HFFc6 (cell line): ENCODE measurements around the gene MFAP2. TPM values are rescaled to one million over a fixed set of nuclear protein-coding genes. Genes with fewer than 3 reads are reported as not detected.
A peak's percentile ranks its signal among the peaks of the same experiment; 100 is the strongest.
"Not testable (repeated sequence)": the region's sequence is repeated elsewhere in the genome, so short reads cannot be mapped to it uniquely, and the experiment has no call there.

Experiments
- DNase-seq: peaks from one replicate; pipeline ENCODE4 v3.0.0-alpha.2; 2018
- H3K27ac Mint-ChIP-seq: 2 replicates; pipeline ENCODE4 v1.8.0; 2020; ENCODE audit warnings: mild to moderate bottlenecking, mixed read lengths
- H3K27me3 Mint-ChIP-seq: 2 replicates; pipeline ENCODE4 v1.8.0; 2021; ENCODE audit warnings: mild to moderate bottlenecking, moderate library complexity, mixed read lengths; ENCODE audit not compliant: insufficient read depth
- H3K36me3 Mint-ChIP-seq: 2 replicates; pipeline ENCODE4 v1.8.0; 2021; ENCODE audit warnings: low read depth, mixed read lengths
- H3K4me1 Mint-ChIP-seq: 2 replicates; pipeline ENCODE4 v1.8.0; 2020; ENCODE audit warnings: low read depth, mixed read lengths
- H3K4me3 Mint-ChIP-seq: 2 replicates; pipeline ENCODE4 v1.8.0; 2020; ENCODE audit warnings: mild to moderate bottlenecking, moderate library complexity, mixed read lengths
- H3K9me3 Mint-ChIP-seq: 2 replicates; pipeline ENCODE4 v1.8.0; 2020; ENCODE audit warnings: mild to moderate bottlenecking, mixed read lengths
- total RNA-seq, 6 experiments: library from RNA; stranded (reverse); fragmentation: NEBNext Ultra II Directional; extraction: Animal tissue kit (Norgen Biotek cat#: 25700); gene quantifications; 2 replicates in 1 of 6; 3 replicates in 5 of 6; pipeline ENCODE4 v1.2.3, GENCODE V29; 2021
- TF ChIP-seq, protein P1 (sequence below): fragments of 200-600 bp; sonication (generic); IDR thresholded peaks from 2 replicates; pipeline ENCODE4 v1.5.0; 2021; ENCODE audit warnings: antibody characterized with exemption, mild to moderate bottlenecking

Gene MFAP2
- total RNA-seq, 6 experiments from 2014 or later, result 33.7 to 53.4 (median 47.5) TPM

DNA sequence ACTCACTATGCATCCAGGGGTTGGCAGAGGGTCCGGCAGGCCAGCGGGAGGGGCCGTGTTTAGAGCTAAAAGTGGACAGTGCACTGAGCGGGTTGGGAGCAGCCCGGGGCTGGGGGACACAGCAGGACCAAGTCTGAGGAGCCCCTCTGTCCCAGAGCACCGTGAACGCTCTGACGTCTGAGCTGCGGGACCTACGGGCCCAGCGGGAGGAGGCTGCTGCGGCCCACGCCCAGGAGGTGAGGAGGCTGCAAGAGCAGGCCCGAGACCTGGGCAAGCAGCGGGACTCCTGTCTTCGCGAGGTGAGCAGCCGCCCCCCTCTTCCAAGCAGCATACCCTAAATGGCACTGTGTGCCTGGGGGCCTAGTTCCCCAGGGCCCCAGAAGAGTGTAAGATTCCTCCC lies 25.8 kb downstream of the MFAP2 start:
- TF ChIP-seq, protein P1, sequence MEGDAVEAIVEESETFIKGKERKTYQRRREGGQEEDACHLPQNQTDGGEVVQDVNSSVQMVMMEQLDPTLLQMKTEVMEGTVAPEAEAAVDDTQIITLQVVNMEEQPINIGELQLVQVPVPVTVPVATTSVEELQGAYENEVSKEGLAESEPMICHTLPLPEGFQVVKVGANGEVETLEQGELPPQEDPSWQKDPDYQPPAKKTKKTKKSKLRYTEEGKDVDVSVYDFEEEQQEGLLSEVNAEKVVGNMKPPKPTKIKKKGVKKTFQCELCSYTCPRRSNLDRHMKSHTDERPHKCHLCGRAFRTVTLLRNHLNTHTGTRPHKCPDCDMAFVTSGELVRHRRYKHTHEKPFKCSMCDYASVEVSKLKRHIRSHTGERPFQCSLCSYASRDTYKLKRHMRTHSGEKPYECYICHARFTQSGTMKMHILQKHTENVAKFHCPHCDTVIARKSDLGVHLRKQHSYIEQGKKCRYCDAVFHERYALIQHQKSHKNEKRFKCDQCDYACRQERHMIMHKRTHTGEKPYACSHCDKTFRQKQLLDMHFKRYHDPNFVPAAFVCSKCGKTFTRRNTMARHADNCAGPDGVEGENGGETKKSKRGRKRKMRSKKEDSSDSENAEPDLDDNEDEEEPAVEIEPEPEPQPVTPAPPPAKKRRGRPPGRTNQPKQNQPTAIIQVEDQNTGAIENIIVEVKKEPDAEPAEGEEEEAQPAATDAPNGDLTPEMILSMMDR, result no peak
- Mint-ChIP-seq H3K9me3 (no peaks in the 10 kb centered on the region), H3K4me1 (peaks cover 11% of the 10 kb centered on the region), H3K27ac (no peak overlapping the region), H3K27me3 (peaks cover 2% of the 10 kb centered on the region; the same call in 1 of the 2 replicates), H3K36me3 (no peaks in the 10 kb centered on the region), H3K4me3 (no peak overlapping the region)
- no peak for DNase-seq

DNA sequence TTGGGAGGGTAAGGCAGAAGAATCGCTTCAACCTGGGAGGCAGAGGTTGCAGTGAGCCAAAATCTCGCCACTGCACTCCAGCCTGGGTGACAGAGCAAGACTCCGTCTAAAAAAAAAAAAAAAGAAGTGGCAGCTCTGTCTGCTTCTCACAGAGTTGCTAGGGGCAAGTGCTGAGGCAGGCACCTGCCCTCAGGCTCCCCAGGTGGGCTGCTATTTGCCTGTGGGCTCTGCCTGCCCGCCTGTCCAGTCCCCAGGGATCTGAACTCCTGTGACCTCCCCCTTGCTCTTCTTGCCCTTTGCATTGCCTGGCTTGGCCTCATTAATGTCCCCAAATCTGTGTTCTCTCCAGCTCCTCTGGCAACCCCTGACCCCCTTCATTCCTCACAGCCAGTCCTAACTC lies 28.0 kb downstream of the MFAP2 start:
- not testable (repeated sequence) for H3K27ac Mint-ChIP-seq, H3K9me3 Mint-ChIP-seq, H3K4me3 Mint-ChIP-seq, H3K27me3 Mint-ChIP-seq, H3K36me3 Mint-ChIP-seq, DNase-seq
- peaks cover 18% of the 10 kb centered on the region for H3K4me1 Mint-ChIP-seq

DNA sequence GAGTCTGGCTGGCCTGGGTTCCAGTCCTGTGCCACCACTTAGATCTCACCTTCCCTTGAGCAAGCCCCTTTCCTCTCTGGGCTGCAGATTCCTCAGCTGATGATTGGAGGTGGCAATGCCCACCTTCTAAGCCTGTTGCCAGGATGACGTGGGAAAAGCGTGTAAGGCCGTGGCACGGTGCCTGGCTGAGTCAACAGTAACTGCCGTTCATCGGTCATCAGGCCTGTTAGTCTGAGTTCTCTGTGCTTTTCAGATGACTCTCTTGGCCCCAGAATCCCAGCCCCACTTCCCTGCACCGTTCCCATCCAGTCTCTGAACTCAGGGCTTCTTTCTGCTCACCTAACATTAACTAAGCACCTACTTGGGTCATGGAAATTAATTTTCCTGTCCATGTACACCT lies 31.4 kb downstream of the MFAP2 start:
- H3K27me3 Mint-ChIP-seq, H3K9me3 Mint-ChIP-seq, H3K4me3 Mint-ChIP-seq, H3K36me3 Mint-ChIP-seq: not testable (repeated sequence)
- Mint-ChIP-seq H3K4me1 (peaks cover 18% of the 10 kb centered on the region), H3K27ac (peak overlapping the region; percentile 45; the same call in 1 of the 2 replicates)
- DNase-seq, result peak; percentile 69

DNA sequence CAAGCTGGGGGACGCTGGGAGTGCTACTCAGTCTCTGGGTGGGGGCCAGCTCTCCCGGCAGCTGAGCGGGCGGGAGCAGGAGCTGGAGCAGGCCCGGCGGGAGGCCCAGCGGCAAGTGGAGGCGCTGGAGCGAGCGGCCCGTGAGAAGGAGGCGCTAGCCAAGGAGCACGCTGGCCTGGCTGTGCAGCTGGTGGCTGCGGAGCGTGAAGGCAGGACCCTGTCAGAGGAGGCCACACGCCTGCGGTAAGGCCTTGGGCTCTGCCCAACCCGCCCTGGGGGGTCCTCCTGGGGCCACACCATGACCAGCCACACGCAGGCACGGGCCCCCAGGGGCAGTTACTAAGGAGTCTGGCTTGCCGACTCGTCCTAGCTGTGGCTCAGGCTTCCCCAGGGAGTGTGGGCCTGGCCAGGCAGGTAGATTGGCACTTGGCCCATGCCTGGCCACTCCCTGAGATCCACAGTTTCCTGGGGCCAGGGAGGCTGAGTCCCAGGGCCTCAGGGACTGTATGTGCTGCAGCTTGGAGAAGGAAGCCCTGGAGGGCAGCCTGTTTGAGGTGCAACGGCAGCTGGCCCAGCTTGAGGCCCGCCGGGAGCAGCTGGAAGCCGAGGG lies 32.0 kb downstream of the MFAP2 start:
- not testable (repeated sequence) for H3K4me3 Mint-ChIP-seq, H3K27me3 Mint-ChIP-seq, H3K9me3 Mint-ChIP-seq, H3K27ac Mint-ChIP-seq, H3K36me3 Mint-ChIP-seq, DNase-seq
- H3K4me1 Mint-ChIP-seq, result peaks cover 18% of the 10 kb centered on the region

DNA sequence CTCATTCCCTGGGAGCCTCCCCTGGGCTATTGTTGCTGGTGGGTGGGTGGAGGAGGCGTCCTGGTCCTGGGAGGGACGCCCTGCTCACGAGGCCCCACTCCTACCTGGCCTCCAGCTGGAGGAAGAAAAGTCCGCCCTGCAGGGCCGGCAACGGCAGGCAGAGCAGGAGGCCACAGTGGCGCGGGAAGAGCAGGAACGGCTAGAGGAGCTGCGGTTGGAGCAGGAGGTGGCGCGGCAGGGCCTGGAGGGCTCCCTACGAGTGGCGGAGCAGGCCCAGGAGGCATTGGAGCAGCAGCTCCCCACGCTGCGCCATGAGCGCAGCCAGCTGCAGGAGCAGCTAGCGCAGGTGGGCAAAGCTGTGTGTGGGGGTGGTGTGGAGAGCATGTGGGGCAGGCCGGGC lies 33.8 kb downstream of the MFAP2 start:
- TF ChIP-seq, protein P1, result no peak
- H3K27me3 Mint-ChIP-seq, result no peaks in the 10 kb centered on the region; the same call in 1 of the 2 replicates
- no peak for DNase-seq

DNA sequence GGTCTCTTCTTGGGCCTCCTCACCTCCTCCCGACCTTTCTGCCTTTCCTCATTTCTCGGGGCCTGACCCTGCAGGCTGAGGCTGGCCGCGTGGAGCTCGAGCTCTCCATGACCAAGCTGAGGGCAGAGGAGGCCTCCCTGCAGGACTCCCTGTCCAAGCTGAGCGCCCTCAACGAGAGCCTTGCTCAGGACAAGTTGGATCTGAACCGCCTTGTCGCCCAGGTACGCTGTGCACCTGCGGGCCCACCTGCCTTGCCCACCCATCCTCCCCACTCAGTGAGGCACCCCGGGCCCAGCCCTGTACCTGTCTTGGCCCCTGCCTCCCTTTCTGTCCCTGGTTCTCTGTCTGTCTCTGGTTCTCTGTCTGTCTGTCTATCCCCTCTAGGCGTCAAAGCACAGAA lies 34.2 kb downstream of the MFAP2 start:
- not testable (repeated sequence) for H3K9me3 Mint-ChIP-seq, H3K4me1 Mint-ChIP-seq, DNase-seq, H3K27ac Mint-ChIP-seq, H3K36me3 Mint-ChIP-seq, H3K4me3 Mint-ChIP-seq, H3K27me3 Mint-ChIP-seq

More for the DNA sequence above, 33.8 kb downstream of the MFAP2 start:
- peaks cover 11% of the 10 kb centered on the region for H3K4me1 Mint-ChIP-seq
- no peaks in the 10 kb centered on the region for H3K36me3 Mint-ChIP-seq
- no peak overlapping the region for H3K4me3 Mint-ChIP-seq
- H3K9me3 Mint-ChIP-seq, result no peaks in the 10 kb centered on the region
- H3K27ac Mint-ChIP-seq, result no peak overlapping the region

DNA sequence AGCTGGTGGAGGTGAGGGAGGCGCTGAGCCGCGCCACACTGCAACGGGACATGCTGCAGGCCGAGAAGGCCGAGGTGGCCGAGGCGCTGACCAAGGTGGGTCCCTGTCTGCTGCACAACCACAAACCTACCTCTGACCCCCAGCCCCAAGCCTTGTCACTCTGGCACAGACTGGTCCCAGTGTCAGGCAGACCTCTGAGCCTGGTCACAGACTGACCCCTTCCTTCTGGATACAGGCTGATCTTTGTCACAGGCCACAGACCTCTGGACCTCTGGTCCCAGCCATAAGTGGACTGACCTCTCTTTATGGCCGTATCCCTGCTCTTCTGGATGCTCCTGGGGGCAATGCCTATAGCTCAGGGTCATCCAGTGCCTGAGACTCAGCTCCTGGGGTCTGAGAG lies 34.9 kb downstream of the MFAP2 start:
- not testable (repeated sequence) for H3K9me3 Mint-ChIP-seq, H3K36me3 Mint-ChIP-seq, DNase-seq, H3K4me1 Mint-ChIP-seq, H3K27ac Mint-ChIP-seq, H3K27me3 Mint-ChIP-seq, H3K4me3 Mint-ChIP-seq

DNA sequence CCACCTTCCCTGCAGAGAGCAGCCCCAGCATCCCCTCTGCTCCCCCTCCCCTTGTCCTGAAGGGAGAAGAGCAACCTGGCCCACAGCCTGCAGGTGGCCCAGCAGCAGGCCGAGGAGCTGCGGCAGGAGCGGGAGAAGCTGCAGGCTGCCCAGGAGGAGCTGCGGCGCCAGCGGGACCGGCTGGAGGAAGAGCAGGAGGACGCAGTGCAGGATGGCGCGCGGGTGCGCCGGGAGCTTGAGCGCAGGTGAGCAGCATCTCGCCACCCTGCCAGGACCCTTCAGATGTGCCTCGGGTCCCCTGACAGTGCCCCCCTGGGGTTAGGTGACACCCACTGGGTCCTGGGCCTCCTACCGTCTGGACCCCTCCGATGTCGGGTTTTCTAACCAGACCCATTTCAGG lies 36.4 kb downstream of the MFAP2 start:
- Mint-ChIP-seq H3K9me3 (no peaks in the 10 kb centered on the region), H3K4me3 (no peak overlapping the region)

DNA sequence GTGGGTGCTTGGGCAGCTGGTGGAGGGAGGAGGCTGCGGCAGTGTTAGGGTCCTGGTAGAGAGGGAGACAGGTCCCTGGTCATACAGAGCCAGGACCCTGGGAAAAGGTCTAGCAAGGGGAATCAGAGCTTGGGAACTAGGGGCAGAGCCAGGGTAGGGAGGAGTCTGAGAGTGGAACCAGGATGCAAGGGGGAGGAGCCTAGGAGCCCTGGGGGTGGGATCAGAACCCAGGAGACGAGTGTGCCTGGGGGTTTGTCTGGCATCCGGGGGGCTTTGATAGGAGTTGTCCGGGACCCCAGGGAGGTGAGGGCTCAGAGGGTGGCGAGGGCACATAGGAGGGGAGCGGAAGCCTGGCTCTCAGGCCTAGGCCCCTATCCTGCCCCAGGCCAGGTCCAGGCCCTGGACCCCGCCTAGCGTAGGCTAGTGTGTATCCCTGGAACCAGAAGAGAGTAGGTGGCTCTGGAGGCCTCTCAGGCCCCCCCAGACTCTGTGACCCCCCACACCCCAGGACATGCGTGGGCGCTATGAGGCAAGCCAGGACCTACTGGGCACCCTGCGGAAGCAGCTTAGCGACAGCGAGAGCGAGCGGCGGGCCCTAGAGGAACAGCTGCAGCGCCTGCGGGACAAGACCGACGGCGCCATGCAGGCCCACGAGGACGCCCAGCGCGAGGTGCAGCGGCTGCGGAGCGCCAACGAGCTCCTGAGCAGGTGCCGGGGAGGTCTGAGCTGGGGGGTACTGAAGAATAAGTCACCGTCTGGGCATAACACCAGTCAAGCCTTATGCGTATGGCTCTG lies 40.8 kb downstream of the MFAP2 start:
- H3K36me3 Mint-ChIP-seq, H3K4me1 Mint-ChIP-seq, H3K27ac Mint-ChIP-seq, DNase-seq, H3K4me3 Mint-ChIP-seq, H3K9me3 Mint-ChIP-seq, H3K27me3 Mint-ChIP-seq: not testable (repeated sequence)

More for the DNA sequence above, 36.4 kb downstream of the MFAP2 start:
- H3K27me3 Mint-ChIP-seq, result no peaks in the 10 kb centered on the region
- no peaks in the 10 kb centered on the region for H3K36me3 Mint-ChIP-seq
- TF ChIP-seq, protein P1, result no peak
- DNase-seq, result no peak
- no peak overlapping the region for H3K27ac Mint-ChIP-seq
- H3K4me1 Mint-ChIP-seq, result peaks cover 3% of the 10 kb centered on the region
